ENCODE measurements around the gene ST8SIA2. TPM values are rescaled to one million over a fixed set of nuclear protein-coding genes. Genes with fewer than 3 reads are reported as not detected.

The ST8SIA2 gene
- polyA plus RNA-seq, 1 of the 3 experiments (the other 2 are of a cell fraction): 0.05 TPM

DNA sequence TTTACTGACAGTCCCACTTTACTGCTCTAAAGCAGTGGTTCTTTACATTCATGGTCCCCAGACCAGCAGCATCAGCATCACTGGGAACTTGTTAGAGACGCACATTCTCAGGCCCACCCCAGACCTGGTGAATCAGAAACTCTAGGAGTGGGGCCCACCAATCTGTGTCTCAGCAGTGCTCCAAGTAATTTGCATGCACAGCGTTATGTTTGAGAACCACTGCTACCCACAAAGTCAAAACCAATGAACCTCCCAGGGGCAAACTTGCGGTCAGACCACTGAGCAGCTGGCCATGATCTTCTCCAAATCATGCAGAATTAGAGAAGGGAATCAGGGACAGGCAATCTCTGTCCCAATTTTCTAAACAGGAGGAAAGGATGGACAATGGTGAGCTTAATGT is 58.5 kb downstream of the ST8SIA2 start:
- Histone ChIP-seq H3K9me3 (no peaks in the 10 kb centered on the region), H3K4me3 (ENCODE audit: low read depth in 2 of 2, low read length in 1 of 2) (no peak overlapping the region), H3K4me1 (ENCODE audit: control insufficient read depth in 1 of 2, insufficient read depth in 2 of 2, low read depth in 1 of 2, low read length in 1 of 2) (no peaks in the 10 kb centered on the region; a peak in 1 of 4 replicates), H3K9me2 (no peaks in the 10 kb centered on the region), H3F3A (replicated peaks; ENCODE audit: insufficient read depth) (no peaks in the 10 kb centered on the region), H3K4me2 (no peak overlapping the region), H4K20me1 (ENCODE audit: insufficient read depth) (no peaks in the 10 kb centered on the region), H3K27me3 (ENCODE audit: insufficient read depth) (no peaks in the 10 kb centered on the region), H3K79me2 (ENCODE audit: insufficient read depth) (no peaks in the 10 kb centered on the region), H3K9ac (no peak overlapping the region), H3K27ac (ENCODE audit: low read depth in 2 of 2, low read length in 1 of 2) (no peak overlapping the region), H3K36me3 (replicated peaks in 1 of 2; ENCODE audit: control insufficient read depth in 1 of 2, insufficient read depth in 2 of 2, low read length in 1 of 2) (no peaks in the 10 kb centered on the region), H2AFZ (ENCODE audit: low read depth) (no peak overlapping the region)
- ChIA-PET CTCF (no interaction called here), POLR2A (no interaction called here)
- TF ChIP-seq POLR2AphosphoS5 (IDR thresholded peaks at IDR 0.05; ENCODE audit: low read depth, low read length): no peak
- 52% methylated on average over 3 of the region's 3 CpGs for WGBS (ENCODE audit: low lambda C conversion rate)
- DNase-seq: no peak

DNA sequence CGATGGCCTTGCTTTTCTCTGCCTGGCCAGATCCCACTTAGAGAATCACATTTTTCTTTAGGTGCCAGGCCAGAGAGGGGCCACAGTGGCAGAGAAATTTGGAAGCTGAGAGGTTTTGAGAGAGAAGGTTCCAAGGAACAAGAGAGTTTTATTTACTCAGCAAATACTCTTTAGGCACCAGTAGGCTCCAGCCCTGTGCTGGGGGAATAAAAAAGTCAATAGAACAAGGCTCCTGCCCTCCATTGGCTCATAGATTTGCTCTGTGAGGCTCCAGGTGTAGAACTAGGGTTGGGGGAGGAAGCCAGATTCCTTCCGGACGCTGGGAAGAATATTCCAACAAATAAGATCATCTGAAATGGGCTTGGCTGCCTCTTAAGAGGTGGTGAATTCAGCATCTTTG is 59.9 kb downstream of the ST8SIA2 start:
- no peak overlapping the region for H3K9ac ChIP-seq
- 37% methylated on average over 3 of the region's 3 CpGs for WGBS (ENCODE audit: low lambda C conversion rate)
- H4K20me1 ChIP-seq (ENCODE audit: insufficient read depth): no peaks in the 10 kb centered on the region
- H3K36me3 ChIP-seq (replicated peaks in 1 of 2; ENCODE audit: control insufficient read depth in 1 of 2, insufficient read depth in 2 of 2, low read length in 1 of 2): no peaks in the 10 kb centered on the region
- no peaks in the 10 kb centered on the region for H3K9me3 ChIP-seq
- ChIA-PET POLR2A (no interaction called here), CTCF (no interaction called here)
- no peaks in the 10 kb centered on the region for H3K79me2 ChIP-seq (ENCODE audit: insufficient read depth)
- H3F3A ChIP-seq (replicated peaks; ENCODE audit: insufficient read depth): no peaks in the 10 kb centered on the region
- no peak overlapping the region for H3K4me3 ChIP-seq (ENCODE audit: low read depth in 2 of 2, low read length in 1 of 2)
- TF ChIP-seq, protein P1, sequence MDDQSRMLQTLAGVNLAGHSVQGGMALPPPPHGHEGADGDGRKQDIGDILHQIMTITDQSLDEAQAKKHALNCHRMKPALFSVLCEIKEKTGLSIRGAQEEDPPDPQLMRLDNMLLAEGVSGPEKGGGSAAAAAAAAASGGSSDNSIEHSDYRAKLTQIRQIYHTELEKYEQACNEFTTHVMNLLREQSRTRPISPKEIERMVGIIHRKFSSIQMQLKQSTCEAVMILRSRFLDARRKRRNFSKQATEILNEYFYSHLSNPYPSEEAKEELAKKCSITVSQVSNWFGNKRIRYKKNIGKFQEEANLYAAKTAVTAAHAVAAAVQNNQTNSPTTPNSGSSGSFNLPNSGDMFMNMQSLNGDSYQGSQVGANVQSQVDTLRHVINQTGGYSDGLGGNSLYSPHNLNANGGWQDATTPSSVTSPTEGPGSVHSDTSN (IDR thresholded peaks at IDR 0.05): no peak
- TF ChIP-seq CHD2 (IDR thresholded peaks at IDR 0.05; ENCODE audit: low read length, partially characterized antibody) (no peak), RCOR1 (IDR thresholded peaks at IDR 0.05; ENCODE audit: low read length) (no peak), FOXM1 (IDR thresholded peaks at IDR 0.05; ENCODE audit: low read depth) (no peak), RFX5 (IDR thresholded peaks at IDR 0.05; ENCODE audit: low read length) (no peak), NFIC (IDR thresholded peaks at IDR 0.05; ENCODE audit: borderline replicate concordance) (no peak), TAF1 (IDR thresholded peaks at IDR 0.05; ENCODE audit: borderline replicate concordance, low read depth, low read length) (no peak)
- TF ChIP-seq, protein P2, sequence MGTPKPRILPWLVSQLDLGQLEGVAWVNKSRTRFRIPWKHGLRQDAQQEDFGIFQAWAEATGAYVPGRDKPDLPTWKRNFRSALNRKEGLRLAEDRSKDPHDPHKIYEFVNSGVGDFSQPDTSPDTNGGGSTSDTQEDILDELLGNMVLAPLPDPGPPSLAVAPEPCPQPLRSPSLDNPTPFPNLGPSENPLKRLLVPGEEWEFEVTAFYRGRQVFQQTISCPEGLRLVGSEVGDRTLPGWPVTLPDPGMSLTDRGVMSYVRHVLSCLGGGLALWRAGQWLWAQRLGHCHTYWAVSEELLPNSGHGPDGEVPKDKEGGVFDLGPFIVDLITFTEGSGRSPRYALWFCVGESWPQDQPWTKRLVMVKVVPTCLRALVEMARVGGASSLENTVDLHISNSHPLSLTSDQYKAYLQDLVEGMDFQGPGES (IDR thresholded peaks at IDR 0.05; ENCODE audit: low read depth, low read length): no peak
- H2AFZ ChIP-seq (ENCODE audit: low read depth): no peak overlapping the region
- no peak overlapping the region for H3K4me2 ChIP-seq
- no peak overlapping the region for H3K27ac ChIP-seq (ENCODE audit: low read depth in 2 of 2, low read length in 1 of 2)
- H3K4me1 ChIP-seq (ENCODE audit: control insufficient read depth in 1 of 2, insufficient read depth in 2 of 2, low read depth in 1 of 2, low read length in 1 of 2): no peaks in the 10 kb centered on the region; a peak in 1 of 4 replicates
- H3K9me2 ChIP-seq: no peaks in the 10 kb centered on the region
- DNase-seq: no peak
- no peaks in the 10 kb centered on the region for H3K27me3 ChIP-seq (ENCODE audit: insufficient read depth)

DNA sequence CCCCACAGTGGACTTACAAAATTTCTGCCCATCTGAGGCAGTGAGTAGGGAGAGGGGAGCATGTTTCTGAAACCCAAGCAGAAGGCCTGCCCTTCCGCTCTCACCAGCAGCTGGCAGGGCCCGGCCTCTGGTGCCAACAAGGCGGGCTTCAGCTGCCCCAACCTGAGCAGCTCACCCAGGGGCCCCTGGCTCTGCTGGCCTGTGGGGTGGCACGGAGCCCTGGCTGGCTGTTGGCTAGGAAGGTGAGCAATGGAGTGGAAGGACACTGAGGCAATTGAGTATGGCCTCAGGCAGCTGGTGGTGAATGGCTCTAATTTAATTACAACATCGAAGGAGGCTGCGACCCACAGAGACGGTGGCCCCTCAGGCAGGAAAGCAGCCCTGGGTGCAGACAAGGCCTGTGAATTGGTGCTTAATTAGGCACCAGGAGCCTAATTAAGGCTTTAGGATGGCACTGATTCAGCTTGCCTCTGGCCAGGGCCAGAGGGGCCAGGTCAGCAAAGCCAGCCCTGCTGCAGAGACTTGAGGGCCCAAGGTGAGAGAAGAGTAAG is 60.9 kb downstream of the ST8SIA2 start:
- no peaks in the 10 kb centered on the region for H4K20me1 ChIP-seq (ENCODE audit: insufficient read depth)
- TF ChIP-seq JUND (IDR thresholded peaks at IDR 0.05) (no peak), RCOR1 (IDR thresholded peaks at IDR 0.05; ENCODE audit: low read length) (no peak), MXI1 (IDR thresholded peaks at IDR 0.05; ENCODE audit: low read depth, low read length) (no peak)
- TF ChIP-seq, protein P3, sequence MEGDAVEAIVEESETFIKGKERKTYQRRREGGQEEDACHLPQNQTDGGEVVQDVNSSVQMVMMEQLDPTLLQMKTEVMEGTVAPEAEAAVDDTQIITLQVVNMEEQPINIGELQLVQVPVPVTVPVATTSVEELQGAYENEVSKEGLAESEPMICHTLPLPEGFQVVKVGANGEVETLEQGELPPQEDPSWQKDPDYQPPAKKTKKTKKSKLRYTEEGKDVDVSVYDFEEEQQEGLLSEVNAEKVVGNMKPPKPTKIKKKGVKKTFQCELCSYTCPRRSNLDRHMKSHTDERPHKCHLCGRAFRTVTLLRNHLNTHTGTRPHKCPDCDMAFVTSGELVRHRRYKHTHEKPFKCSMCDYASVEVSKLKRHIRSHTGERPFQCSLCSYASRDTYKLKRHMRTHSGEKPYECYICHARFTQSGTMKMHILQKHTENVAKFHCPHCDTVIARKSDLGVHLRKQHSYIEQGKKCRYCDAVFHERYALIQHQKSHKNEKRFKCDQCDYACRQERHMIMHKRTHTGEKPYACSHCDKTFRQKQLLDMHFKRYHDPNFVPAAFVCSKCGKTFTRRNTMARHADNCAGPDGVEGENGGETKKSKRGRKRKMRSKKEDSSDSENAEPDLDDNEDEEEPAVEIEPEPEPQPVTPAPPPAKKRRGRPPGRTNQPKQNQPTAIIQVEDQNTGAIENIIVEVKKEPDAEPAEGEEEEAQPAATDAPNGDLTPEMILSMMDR (IDR thresholded peaks at IDR 0.05): no peak
- TF ChIP-seq, protein P4, sequence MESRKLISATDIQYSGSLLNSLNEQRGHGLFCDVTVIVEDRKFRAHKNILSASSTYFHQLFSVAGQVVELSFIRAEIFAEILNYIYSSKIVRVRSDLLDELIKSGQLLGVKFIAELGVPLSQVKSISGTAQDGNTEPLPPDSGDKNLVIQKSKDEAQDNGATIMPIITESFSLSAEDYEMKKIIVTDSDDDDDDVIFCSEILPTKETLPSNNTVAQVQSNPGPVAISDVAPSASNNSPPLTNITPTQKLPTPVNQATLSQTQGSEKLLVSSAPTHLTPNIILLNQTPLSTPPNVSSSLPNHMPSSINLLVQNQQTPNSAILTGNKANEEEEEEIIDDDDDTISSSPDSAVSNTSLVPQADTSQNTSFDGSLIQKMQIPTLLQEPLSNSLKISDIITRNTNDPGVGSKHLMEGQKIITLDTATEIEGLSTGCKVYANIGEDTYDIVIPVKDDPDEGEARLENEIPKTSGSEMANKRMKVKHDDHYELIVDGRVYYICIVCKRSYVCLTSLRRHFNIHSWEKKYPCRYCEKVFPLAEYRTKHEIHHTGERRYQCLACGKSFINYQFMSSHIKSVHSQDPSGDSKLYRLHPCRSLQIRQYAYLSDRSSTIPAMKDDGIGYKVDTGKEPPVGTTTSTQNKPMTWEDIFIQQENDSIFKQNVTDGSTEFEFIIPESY (IDR thresholded peaks at IDR 0.05; ENCODE audit: borderline replicate concordance, low read depth): no peak
- no peaks in the 10 kb centered on the region for H3K79me2 ChIP-seq (ENCODE audit: insufficient read depth)
- H3K4me3 ChIP-seq (ENCODE audit: low read depth in 2 of 2, low read length in 1 of 2): no peak overlapping the region
- H3K4me1 ChIP-seq (ENCODE audit: control insufficient read depth in 1 of 2, insufficient read depth in 2 of 2, low read depth in 1 of 2, low read length in 1 of 2): no peaks in the 10 kb centered on the region; a peak in 1 of 4 replicates
- no peaks in the 10 kb centered on the region for H3K36me3 ChIP-seq (replicated peaks in 1 of 2; ENCODE audit: control insufficient read depth in 1 of 2, insufficient read depth in 2 of 2, low read length in 1 of 2)
- H3K27me3 ChIP-seq (ENCODE audit: insufficient read depth): no peaks in the 10 kb centered on the region
- 90% methylated on average over 2 of the region's 7 CpGs for WGBS (ENCODE audit: low lambda C conversion rate)
- ChIA-PET POLR2A (no interaction called here), CTCF (no interaction called here)
- no peaks in the 10 kb centered on the region for H3K9me2 ChIP-seq
- no peak overlapping the region for H3K27ac ChIP-seq (ENCODE audit: low read depth in 2 of 2, low read length in 1 of 2)
- no peaks in the 10 kb centered on the region for H3K9me3 ChIP-seq
- H3K4me2 ChIP-seq: no peak overlapping the region
- H3F3A ChIP-seq (replicated peaks; ENCODE audit: insufficient read depth): no peaks in the 10 kb centered on the region
- DNase-seq: no peak
- H2AFZ ChIP-seq (ENCODE audit: low read depth): no peak overlapping the region
- H3K9ac ChIP-seq: no peak overlapping the region
